GM18499 (cell line): ENCODE measurements around the gene OPN1MW.
"Not testable (repeated sequence)": the region's sequence is repeated elsewhere in the genome, so short reads cannot be mapped to it uniquely, and the experiment has no call there.

Source experiments
- ATAC-seq: cut with Tn5 transposase; IDR thresholded peaks from one replicate; pipeline ENCODE4 v1.9.1; 2021; ENCODE audit warnings: moderate number of reproducible peaks; ENCODE audit not compliant: insufficient read depth, unreplicated experiment

The OPN1MW gene

GRCh38 chrX:154182296-154182695 lies at the start of gene OPN1MW:
OPN1MW (plus strand) TSS chrX:154182596; CDS start chrX:154182678, 82 bp downstream.
- not testable (repeated sequence) for ATAC-seq

GRCh38 chrX:154135458-154136229 lies 46.8 kb upstream of the OPN1MW start:
- no peak for ATAC-seq

GRCh38 chrX:154136627-154137161 lies 45.7 kb upstream of the OPN1MW start:
- no peak for ATAC-seq

- no peak for ATAC-seq
These were observed 43.5 kb upstream of the OPN1MW start for GRCh38 chrX:154138857-154139256.

- no peak for ATAC-seq
These were observed 42.2 kb upstream of the OPN1MW start for GRCh38 chrX:154140206-154140605.

- no peak for ATAC-seq
These were observed 41.7 kb upstream of the OPN1MW start for GRCh38 chrX:154140742-154141141.

- no peak for ATAC-seq
These were observed 40.0 kb upstream of the OPN1MW start for GRCh38 chrX:154142386-154142785.

- ATAC-seq: no peak
These were observed 39.2 kb upstream of the OPN1MW start for GRCh38 chrX:154142950-154143745.

- ATAC-seq: not testable (repeated sequence)
These were observed 38.4 kb upstream of the OPN1MW start, which contains the start of gene OPN1LW for GRCh38 chrX:154144010-154144409. OPN1LW (plus strand) TSS chrX:154144243; CDS start chrX:154144284, 41 bp downstream.

- ATAC-seq: not testable (repeated sequence)
These were observed 31.4 kb upstream of the OPN1MW start for GRCh38 chrX:154151030-154151429.

GRCh38 chrX:154156221-154156620 lies 26.2 kb upstream of the OPN1MW start:
- not testable (repeated sequence) for ATAC-seq

- not testable (repeated sequence) for ATAC-seq
These were observed 25.2 kb upstream of the OPN1MW start for GRCh38 chrX:154157207-154157606.

GRCh38 chrX:154159345-154159744 lies 23.1 kb upstream of the OPN1MW start:
- not testable (repeated sequence) for ATAC-seq

- ATAC-seq: not testable (repeated sequence)
These were observed 17.5 kb upstream of the OPN1MW start for GRCh38 chrX:154164902-154165301.

GRCh38 chrX:154168384-154168783 lies 14.0 kb upstream of the OPN1MW start:
- ATAC-seq: not testable (repeated sequence)

- not testable (repeated sequence) for ATAC-seq
These were observed 9.9 kb upstream of the OPN1MW start for GRCh38 chrX:154172535-154172943.

GRCh38 chrX:154174356-154174755 lies 8.0 kb upstream of the OPN1MW start:
- ATAC-seq: not testable (repeated sequence)

GRCh38 chrX:154183794-154184193 lies 1.4 kb downstream of the OPN1MW start:
- ATAC-seq: not testable (repeated sequence)

GRCh38 chrX:154192846-154193245 lies 10.4 kb downstream of the OPN1MW start:
- not testable (repeated sequence) for ATAC-seq

- not testable (repeated sequence) for ATAC-seq
These were observed 11.9 kb downstream of the OPN1MW start for GRCh38 chrX:154194316-154194715.

GRCh38 chrX:154196466-154196865 lies 14.1 kb downstream of the OPN1MW start:
- ATAC-seq: not testable (repeated sequence)
